Measurements from ENCODE around the gene HAL.
"Not testable (repeated sequence)": the region's sequence is repeated elsewhere in the genome, so short reads cannot be mapped to it uniquely, and the experiment has no call there.

The HAL gene

GRCh38 chr12:95975491-95975890, 20.7 kb downstream of the HAL start:
- no peak for DNase-seq (ENCODE audit: low spot score)

GRCh38 chr12:95974358-95974757, 21.8 kb downstream of the HAL start:
- no peak for DNase-seq (ENCODE audit: low spot score)

DNA sequence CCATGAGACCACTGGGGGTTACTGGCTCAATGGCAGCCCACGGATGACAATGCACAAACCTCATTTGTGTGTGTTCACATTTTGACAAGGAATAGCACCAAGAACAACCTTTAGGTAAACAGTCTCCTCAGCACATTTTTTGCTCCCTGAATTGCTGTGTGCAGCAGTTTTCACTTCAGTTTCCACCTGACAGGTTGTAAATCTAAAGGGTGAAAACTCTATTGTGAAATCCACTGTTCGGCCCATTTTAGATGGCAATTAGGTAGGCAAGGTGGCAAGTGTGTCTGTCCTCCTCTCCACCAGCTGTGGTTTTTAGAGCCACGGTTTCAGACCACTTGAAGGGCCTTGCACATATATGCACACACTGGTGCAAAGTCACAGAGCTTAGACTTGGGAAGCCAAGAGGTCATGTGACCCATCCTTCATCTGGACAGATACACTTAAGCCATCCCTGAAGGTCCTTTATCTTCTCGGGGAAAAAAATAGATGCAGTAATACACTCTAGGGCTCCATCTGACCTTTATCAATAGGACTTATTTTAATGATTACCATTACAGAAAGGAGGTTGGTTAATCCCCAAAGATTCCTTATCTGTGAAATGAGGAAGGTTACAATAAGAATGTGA, 23.2 kb downstream of the HAL start:
- DNase-seq (ENCODE audit: low spot score) = no peak

DNA sequence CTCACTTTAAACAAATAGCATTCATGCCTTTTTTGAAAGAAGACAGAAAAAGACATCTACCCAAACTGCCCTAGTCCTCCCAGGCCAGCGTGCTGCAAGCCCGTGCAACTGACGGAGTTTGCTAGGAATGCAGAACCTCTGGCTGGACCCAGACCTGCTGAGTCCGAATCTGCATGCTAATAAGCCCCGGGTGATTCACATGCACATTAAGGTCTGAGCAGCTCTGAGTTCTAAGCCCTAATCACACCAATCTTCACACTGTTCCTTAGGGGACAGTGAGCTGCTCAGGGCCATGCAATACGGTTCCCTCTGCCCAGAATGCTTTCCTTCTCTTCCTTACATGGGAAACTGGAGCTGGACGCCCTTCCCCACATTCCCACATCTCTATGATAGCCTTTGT, 25.2 kb downstream of the HAL start:
- DNase-seq (ENCODE audit: low spot score) = peak; percentile 60

- not testable (repeated sequence) for DNase-seq (ENCODE audit: low spot score)
Measured at GRCh38 chr12:95969116-95969515, 27.0 kb downstream of the HAL start.

DNA sequence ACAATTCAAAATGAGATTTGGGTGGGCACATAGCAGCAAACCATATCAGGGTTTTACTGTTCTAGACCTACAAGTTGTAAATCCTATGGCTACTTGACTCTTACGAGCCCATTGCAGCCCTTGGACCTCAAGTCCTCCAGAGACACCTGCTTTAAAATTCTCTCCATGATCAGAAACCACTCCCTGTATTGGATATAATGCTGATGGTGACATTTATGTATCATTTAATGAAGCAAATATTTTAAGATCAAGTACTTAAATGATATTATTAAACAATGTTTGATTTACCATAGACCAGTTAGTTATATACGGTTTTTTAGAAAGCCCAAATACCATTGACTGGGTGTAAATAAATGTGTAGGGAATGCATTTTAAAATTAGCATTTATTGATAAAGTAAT, 28.8 kb downstream of the HAL start:
- no peak for DNase-seq (ENCODE audit: low spot score)

GRCh38 chr12:95966287-95966870, 29.8 kb downstream of the HAL start:
- no peak for DNase-seq (ENCODE audit: low spot score)

GRCh38 chr12:95963096-95963495, 33.0 kb downstream of the HAL start:
- DNase-seq (ENCODE audit: low spot score) = no peak

DNA sequence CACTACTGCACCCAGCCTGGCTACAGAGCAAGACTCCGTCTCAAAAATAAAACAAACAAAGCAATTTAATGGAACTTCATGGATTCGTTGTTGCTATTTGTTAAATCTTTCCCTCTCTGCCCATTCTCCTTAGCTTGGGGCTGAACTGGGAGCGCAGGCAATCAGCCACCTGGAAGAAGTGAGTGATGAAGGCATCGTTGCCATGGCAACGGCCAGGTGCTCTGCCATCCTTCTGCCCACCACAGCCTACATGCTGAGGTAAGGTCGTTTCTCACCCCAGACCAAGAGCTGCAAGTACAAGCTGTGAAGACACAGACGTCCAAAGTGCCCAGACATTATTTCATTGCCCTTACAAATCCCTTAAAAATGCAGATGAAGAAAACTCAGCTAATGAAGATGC, 33.9 kb downstream of the HAL start:
- no peak for DNase-seq (ENCODE audit: low spot score)

DNA sequence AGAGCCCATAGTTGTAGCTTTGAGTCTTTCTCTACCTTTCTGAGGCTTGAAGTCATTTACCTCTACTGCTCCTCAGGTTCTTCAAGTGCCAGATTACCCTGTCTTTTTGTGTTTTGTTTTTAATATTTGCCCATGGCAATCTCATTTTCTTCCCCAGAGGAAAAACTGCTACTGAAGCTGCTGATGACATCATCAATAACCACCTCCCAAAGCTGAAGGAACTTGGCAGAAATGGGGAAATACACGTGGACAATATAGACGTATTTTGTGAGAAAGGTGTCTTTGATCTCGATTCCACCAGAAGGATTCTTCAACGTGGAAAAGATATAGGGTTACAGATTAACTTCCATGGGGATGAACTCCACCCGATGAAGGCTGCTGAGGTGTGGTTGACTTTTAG, 35.9 kb downstream of the HAL start:
- DNase-seq (ENCODE audit: low spot score) = no peak

DNA sequence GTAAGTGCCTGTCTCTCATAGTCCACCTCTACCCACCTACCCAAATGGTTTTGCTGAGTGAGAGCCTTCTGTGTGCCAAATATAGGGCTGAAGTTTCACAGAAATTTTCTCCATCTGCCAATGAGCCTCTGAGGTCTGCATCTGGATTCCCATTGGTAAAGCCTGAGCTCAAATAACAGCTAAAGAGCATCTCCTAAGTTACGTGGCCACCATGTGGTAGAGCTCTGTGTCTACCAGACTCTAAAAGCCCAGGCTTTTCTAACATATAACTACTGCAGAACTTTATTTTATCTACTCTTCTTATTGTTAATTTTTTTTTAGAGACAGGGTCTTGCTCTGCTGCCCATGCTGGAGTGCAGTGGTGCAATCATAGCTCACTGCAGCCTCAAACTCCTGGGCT, 37.0 kb downstream of the HAL start:
- DNase-seq (ENCODE audit: low spot score) = peak; percentile 28

GRCh38 chr12:95956557-95957145, 39.5 kb downstream of the HAL start:
- DNase-seq (ENCODE audit: low spot score) = peak; percentile 23

DNA sequence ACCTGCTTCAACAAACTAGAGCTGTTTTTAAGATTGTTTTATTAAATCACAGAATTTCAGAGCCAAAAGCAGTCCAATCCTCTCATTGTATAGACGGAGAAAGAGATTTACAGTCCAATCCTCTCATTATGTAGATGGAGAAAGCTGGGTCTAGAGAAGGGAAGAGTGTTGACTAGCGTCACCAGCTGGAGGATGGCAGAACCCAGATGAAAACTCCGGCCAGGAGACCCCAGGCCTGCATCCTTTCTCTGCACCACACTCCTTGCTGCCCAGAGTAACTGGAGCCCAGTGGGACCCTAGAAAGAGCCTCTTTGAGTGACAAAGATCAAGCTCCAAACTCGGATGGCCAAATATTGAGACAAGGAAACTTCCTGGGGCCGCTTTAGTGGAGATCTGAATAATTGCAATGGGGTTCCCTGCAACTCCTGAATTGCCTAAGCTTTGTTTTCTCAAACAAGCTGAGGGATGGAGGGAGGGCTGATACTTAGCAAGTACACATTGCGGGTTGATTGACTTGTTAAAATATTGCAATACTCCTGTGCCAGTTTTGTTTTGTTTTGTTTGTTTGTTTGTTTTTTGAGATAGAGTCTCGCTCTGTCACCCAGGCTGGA, 40.5 kb downstream of the HAL start:
- no peak for DNase-seq (ENCODE audit: low spot score)

DNA sequence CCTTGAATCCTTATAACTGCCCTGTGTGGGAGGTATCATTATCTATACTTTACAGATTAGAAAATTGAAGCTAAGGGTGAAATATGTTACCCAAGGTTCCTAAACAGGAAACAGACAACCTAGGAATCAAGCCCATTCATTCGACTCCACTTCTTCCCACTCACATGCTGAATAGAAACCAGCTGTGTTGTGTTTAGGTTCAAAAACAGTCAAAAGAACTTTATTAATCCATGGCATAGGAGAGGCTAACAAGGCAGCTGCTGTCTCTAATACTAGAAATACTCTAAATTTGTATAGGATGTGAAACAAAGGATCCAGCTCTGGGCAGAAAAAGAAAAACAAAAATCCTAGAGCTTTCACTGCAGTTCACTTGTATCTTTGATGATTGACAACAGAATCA, 43.1 kb downstream of the HAL start:
- no peak for DNase-seq (ENCODE audit: low spot score)

DNA sequence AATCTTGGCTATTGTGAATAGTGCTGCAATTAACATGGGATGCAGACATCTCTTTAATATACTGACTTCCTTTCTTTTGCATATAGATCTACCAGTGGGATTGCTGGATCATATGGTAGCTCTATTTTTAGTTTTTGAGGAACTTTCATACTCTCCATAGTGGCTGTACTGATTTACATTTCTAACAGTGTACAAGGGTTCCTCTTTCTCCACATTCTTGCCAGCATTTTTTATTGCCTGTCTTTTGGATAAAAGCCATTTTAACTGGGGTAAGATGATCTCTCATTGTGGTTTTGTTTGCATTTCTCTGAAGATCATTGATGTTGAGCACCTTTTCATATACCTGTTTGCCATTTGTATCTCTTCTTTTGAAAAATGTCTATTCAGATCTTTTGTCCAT, 44.6 kb downstream of the HAL start:
- DNase-seq (ENCODE audit: low spot score) = no peak

DNA sequence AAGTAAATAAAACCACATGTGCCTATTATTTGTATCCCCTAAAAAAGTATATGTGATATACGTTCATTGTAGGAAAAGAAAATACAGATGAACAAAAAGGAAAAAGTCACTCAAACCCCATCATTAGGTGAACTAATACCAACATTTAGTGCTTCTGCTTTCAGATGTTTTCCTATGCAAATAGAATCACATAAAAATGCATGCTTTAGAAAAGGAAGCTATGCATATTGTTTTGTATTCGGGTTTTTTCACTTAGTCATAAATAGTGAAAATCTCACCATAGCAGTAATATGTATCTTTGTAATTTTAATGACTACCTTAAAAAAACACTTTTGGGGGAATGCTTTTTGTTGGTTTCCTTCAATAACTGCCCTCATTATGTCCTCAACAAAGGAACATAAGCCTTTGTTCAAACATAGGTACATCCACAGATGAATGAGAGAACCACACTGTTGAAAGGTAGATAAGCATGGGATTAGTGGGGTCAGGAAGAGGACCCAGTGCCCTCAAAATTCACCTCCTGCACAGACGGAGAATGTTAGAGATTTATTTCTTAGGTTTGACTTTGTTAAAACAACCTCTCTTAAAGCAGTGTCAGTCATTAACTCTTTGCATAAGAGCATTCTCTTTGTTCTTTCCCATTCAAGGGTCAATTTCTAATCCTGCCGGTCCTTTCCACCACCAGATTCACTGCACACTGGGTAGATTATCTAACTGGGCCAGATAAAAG, 46.5 kb downstream of the HAL start:
- no peak for DNase-seq (ENCODE audit: low spot score)

GRCh38 chr12:95944108-95944704, 51.9 kb downstream of the HAL start:
- DNase-seq (ENCODE audit: low spot score) = no peak

GRCh38 chr12:95943330-95943842, 52.8 kb downstream of the HAL start, which contains the start of gene AMDHD1:
AMDHD1 (plus strand) TSS chr12:95943331; CDS start chr12:95943399, 68 bp downstream.
- DNase-seq (ENCODE audit: low spot score) = peak; percentile 78

- peak; percentile 93 for DNase-seq (ENCODE audit: low spot score)
Measured at GRCh38 chr12:95942524-95943329, 53.4 kb downstream of the HAL start, which contains the start of gene CCDC38. CCDC38 (minus strand) TSS chr12:95942614; CDS start chr12:95936509, 6,105 bp downstream.

DNA sequence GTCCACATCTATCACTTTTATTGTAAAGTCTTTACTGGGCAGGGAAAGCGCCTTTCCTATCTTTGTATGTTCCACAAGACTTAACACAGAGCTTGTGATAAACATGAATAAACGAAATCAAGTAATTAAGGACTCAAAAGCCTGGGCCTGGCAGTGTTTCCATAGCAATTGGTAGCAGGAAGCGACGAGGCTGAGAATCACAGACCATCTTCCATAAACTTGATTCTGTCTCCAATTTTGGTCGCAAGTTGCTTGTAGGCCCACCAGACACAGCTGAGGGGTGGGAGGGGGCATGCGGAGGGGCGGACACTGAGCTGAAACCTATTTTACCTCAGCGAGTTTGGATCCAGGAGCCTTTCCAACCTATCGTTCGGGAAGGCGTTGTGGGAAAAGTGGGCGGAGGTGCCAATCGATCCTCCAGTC, 54.0 kb downstream of the HAL start:
- DNase-seq (ENCODE audit: low spot score) = no peak

DNA sequence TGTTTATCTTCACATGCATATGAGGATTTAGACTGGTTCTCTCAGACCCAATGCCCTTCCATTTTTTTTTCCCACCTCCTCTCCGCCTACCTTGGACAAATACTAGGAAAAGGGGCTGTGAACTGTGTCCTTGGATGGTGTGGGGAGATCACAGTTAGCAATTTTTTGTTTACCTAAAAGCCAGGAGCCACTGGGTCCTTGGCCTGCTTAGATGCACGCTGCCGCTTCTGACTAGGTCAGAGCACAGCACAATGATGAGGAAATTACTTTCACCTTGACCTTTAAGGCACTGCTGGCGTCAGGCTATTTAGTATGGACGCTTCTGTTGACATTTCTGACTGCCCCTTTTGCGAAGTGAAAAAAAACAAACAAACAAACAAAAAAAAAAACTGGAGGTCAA, 55.6 kb downstream of the HAL start:
- no peak for DNase-seq (ENCODE audit: low spot score)

Measured in iPS-NIHi11 (cell line).